Panc1 (cell line): ENCODE results near the gene PVRIG. TPM values are rescaled to one million over a fixed set of nuclear protein-coding genes. Genes with fewer than 3 reads are reported as not detected.
"Not testable (repeated sequence)": the region's sequence is repeated elsewhere in the genome, so short reads cannot be mapped to it uniquely, and the experiment has no call there.

Experiments used
- ATAC-seq: fragments of 200-7000 bp; cut with Tn5 transposase; 2 replicates; pipeline ENCODE4 v1.9.1; 2020; ENCODE audit warnings: mild to moderate bottlenecking, moderate library complexity
- BruUV-seq: library from RNA; stranded (reverse); fragments of 400-500 nt; replicated peaks from 2 replicates; lab custom pipeline; 2021; lab: Mats Ljungman, UMichigan
- CTCF ChIA-PET: fragments of 300-600 bp; sonication (Branson Sonifier 250); formaldehyde crosslinking; loops from one replicate; lab custom pipeline; 2022; ENCODE audit warnings: antibody characterized with exemption; lab: Charles Lee
- POLR2A ChIA-PET: fragments of 300-600 bp; sonication (Branson Sonifier 250); formaldehyde crosslinking; loops from one replicate; lab custom pipeline; 2022; ENCODE audit warnings: antibody characterized with exemption; lab: Charles Lee
- DNase-seq: peaks from one replicate; pipeline ENCODE4 v3.0.0-alpha.2; 2010; ENCODE audit warnings: low read depth, low spot score
- H3K27ac ChIP-seq: 2 replicates; pipeline ENCODE4 v1.5.1; 2011; ENCODE audit warnings: mild to moderate bottlenecking, low read length, inconsistent platforms
- H3K27me3 ChIP-seq: fragments of 200-500 bp; sonication (Bioruptor generic); 2 replicates; pipeline ENCODE4 v1.6.0; 2014; ENCODE audit warnings: low read length, inconsistent platforms; ENCODE audit not compliant: control insufficient read depth, insufficient read depth
- H3K36me3 ChIP-seq: fragments of 200-500 bp; sonication (Bioruptor generic); 2 replicates; pipeline ENCODE4 v1.5.1; 2014; ENCODE audit warnings: inconsistent platforms, mild to moderate bottlenecking, low read length, moderate library complexity; ENCODE audit not compliant: control insufficient read depth, insufficient read depth
- H3K4me1 ChIP-seq: 2 replicates; pipeline ENCODE4 v1.5.1; 2011; ENCODE audit warnings: inconsistent platforms, mild to moderate bottlenecking, low read length, moderate library complexity; ENCODE audit not compliant: control insufficient read depth, insufficient read depth
- H3K4me3 ChIP-seq, 2 experiments: 2 replicates each; pipeline ENCODE4 v1.5.1; 2011 to 2012; ENCODE audit warnings: low read depth in 2 of 2, low read length in 2 of 2, mild to moderate bottlenecking in 2 of 2, inconsistent platforms in 1 of 2, moderate library complexity in 1 of 2
- H3K9me3 ChIP-seq: fragments of 200-500 bp; sonication (Bioruptor generic); 2 replicates; pipeline ENCODE4 v1.5.1; 2014; ENCODE audit warnings: low read depth, mild to moderate bottlenecking, inconsistent platforms, low read length, moderate library complexity; ENCODE audit not compliant: control insufficient read depth, insufficient read depth
- CTCF ChIP-seq: fragments of 450-650 bp; IDR thresholded peaks from 2 replicates; pipeline ENCODE4 v1.5.1; 2017; ENCODE audit warnings: mild to moderate bottlenecking
- POLR2AphosphoS5 ChIP-seq: IDR thresholded peaks from 2 replicates; pipeline ENCODE4 v1.6.1; 2012; ENCODE audit warnings: mild to moderate bottlenecking, low read depth, low read length, moderate library complexity
- SIN3A ChIP-seq: IDR thresholded peaks from 2 replicates; pipeline ENCODE4 v1.6.1; 2012; ENCODE audit warnings: low read depth, mild to moderate bottlenecking, low read length, moderate library complexity, borderline replicate concordance; ENCODE audit not compliant: insufficient read depth
- TCF7L2 ChIP-seq: IDR thresholded peaks from 2 replicates; pipeline ENCODE4 v1.6.1; 2011; ENCODE audit warnings: mild to moderate bottlenecking, low read depth, low read length, inconsistent platforms
- in situ Hi-C: cut with HindIII; loops from 2 replicates; pipeline ENCODE4 v1.10.0; 2016; ENCODE audit warnings: low sequenced_read_pairs, low pct_unique_long_range_greater_than_20kb
- intact Hi-C: fragments of 100-400 bp; cut with micrococcal nuclease; formaldehyde crosslinking; loops from one replicate; pipeline ENCODE4 v1.10.0; 2022; ENCODE audit not compliant: unreplicated experiment
- total RNA-seq: library from RNA; stranded (reverse); gene quantifications from one replicate; pipeline ENCODE4 v1.2.1, GENCODE V29; 2021; ENCODE audit not compliant: unreplicated experiment
- TF ChIP-seq, protein P1 (sequence below), 2 experiments: IDR thresholded peaks; 2 replicates each; pipeline ENCODE4 v1.6.1; 2011 to 2012; ENCODE audit warnings: low read depth in 2 of 2, control low read depth in 1 of 2, low read length in 1 of 2, mild to moderate bottlenecking in 1 of 2, moderate library complexity in 1 of 2; ENCODE audit not compliant: insufficient read depth in 1 of 2

The PVRIG gene
- total RNA-seq, 1 experiment from 2014 or later: not detected

DNA sequence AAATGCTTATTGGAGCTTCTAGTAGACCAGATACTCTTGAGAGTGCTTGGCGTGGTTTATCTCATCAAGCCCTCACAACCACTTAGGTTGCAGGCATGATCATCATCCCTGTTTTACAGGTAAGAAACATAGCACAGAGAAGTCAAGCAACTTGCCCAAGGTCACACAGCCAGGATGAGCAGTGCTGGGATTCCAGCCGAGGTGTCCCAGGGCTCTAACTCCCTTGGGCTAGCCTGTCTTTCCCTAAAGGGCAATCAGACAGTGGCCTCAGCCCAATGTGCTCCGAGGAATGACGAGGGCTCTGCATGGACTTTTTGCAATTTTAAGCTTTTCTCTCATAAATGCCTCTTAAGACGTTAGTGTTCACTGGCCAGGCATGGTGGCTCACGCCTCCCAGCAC lies 47.9 kb downstream of the PVRIG start:
- Histone ChIP-seq H3K9me3 (no peaks in the 10 kb centered on the region), H3K36me3 (no peaks in the 10 kb centered on the region), H3K27ac (no peak overlapping the region), H3K27me3 (no peaks in the 10 kb centered on the region), H3K4me1 (peaks cover 11% of the 10 kb centered on the region), H3K4me3 (no peak overlapping the region)
- intact Hi-C loops (no loop called here), in situ Hi-C loops (no loop called here)
- DNase-seq (no peak), ATAC-seq (no peak)
- no peak for TF ChIP-seq CTCF
- TF ChIP-seq SIN3A: no peak
- TF ChIP-seq POLR2AphosphoS5: no peak
- TF ChIP-seq TCF7L2: no peak
- TF ChIP-seq, protein P1, sequence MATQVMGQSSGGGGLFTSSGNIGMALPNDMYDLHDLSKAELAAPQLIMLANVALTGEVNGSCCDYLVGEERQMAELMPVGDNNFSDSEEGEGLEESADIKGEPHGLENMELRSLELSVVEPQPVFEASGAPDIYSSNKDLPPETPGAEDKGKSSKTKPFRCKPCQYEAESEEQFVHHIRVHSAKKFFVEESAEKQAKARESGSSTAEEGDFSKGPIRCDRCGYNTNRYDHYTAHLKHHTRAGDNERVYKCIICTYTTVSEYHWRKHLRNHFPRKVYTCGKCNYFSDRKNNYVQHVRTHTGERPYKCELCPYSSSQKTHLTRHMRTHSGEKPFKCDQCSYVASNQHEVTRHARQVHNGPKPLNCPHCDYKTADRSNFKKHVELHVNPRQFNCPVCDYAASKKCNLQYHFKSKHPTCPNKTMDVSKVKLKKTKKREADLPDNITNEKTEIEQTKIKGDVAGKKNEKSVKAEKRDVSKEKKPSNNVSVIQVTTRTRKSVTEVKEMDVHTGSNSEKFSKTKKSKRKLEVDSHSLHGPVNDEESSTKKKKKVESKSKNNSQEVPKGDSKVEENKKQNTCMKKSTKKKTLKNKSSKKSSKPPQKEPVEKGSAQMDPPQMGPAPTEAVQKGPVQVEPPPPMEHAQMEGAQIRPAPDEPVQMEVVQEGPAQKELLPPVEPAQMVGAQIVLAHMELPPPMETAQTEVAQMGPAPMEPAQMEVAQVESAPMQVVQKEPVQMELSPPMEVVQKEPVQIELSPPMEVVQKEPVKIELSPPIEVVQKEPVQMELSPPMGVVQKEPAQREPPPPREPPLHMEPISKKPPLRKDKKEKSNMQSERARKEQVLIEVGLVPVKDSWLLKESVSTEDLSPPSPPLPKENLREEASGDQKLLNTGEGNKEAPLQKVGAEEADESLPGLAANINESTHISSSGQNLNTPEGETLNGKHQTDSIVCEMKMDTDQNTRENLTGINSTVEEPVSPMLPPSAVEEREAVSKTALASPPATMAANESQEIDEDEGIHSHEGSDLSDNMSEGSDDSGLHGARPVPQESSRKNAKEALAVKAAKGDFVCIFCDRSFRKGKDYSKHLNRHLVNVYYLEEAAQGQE (IDR thresholded peaks at IDR 0.05; ENCODE audit: insufficient read depth in 1 of 2, low read depth in 2 of 2, low read length in 1 of 2): no peak
- CTCF ChIA-PET: no interaction called here
- POLR2A ChIA-PET: no interaction called here
- no TSS peak for BruUV-seq

- H3K36me3 ChIP-seq, ATAC-seq, in situ Hi-C loops, H3K27me3 ChIP-seq, BruUV-seq, DNase-seq, intact Hi-C loops, H3K9me3 ChIP-seq, H3K27ac ChIP-seq, H3K4me3 ChIP-seq: not testable (repeated sequence)
- ChIA-PET CTCF (interaction anchor here (0.5 kb wide), 2 partner anchors 24 to 764 kb away, joined by 4 read pairs; partner anchors contain the start of gene ZKSCAN5), POLR2A (interaction anchor here (0.6 kb wide), 1 partner anchor 135 kb away, joined by 8 read pairs; no protein-coding TSS in a partner anchor)
- peaks cover 11% of the 10 kb centered on the region for H3K4me1 ChIP-seq
Measured at GRCh38 chr7:100268882-100269281, 49.1 kb downstream of the PVRIG start.

DNA sequence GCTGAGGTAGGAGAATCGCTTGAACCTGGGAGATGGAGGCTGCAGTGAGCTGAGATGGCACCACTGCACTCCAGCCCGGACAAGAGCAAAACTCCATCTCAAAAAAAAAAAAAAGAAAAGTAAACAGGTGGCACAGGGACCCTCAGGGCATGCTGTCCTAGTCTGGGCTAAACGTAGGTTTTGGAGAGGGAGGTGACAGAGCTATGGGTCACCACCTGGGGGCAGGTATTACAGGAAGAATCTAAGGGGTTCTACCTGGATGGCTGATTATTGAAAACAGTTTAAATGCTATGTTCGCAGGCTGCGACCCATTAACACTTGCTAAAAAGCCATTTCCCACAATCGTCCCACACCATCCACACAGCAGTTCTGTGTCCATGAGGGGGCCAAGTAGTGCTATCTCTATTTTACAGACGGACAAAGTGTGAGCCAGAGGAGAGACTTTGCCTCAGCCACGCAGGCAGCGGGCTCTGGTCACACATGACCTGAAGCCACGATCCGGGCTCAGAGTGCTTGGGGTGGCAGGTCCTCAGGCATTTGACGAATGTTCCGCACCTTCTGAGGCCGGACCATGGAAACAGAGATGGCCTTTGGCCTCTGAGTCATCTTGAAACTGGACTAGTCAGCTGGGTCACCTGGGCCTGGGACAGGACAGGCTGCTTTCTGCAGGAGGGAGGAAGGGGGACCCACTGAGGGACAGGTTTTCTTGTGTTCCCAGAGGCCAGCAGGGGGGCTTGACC lies 49.7 kb downstream of the PVRIG start:
- intact Hi-C loops, H3K27me3 ChIP-seq, DNase-seq, BruUV-seq, in situ Hi-C loops, H3K4me3 ChIP-seq, H3K36me3 ChIP-seq, H3K9me3 ChIP-seq: not testable (repeated sequence)
- Histone ChIP-seq H3K27ac (peak overlapping the region; percentile 36), H3K4me1 (peaks cover 11% of the 10 kb centered on the region)
- POLR2A ChIA-PET: interaction anchor here (0.6 kb wide), 1 partner anchor 136 kb away, joined by 8 read pairs; no protein-coding TSS in a partner anchor
- peak; percentile 39 for ATAC-seq
- CTCF ChIA-PET: interaction anchor here (0.5 to 0.7 kb wide), 2 partner anchors 24 to 136 kb away, joined by 4 read pairs; no protein-coding TSS in a partner anchor

DNA sequence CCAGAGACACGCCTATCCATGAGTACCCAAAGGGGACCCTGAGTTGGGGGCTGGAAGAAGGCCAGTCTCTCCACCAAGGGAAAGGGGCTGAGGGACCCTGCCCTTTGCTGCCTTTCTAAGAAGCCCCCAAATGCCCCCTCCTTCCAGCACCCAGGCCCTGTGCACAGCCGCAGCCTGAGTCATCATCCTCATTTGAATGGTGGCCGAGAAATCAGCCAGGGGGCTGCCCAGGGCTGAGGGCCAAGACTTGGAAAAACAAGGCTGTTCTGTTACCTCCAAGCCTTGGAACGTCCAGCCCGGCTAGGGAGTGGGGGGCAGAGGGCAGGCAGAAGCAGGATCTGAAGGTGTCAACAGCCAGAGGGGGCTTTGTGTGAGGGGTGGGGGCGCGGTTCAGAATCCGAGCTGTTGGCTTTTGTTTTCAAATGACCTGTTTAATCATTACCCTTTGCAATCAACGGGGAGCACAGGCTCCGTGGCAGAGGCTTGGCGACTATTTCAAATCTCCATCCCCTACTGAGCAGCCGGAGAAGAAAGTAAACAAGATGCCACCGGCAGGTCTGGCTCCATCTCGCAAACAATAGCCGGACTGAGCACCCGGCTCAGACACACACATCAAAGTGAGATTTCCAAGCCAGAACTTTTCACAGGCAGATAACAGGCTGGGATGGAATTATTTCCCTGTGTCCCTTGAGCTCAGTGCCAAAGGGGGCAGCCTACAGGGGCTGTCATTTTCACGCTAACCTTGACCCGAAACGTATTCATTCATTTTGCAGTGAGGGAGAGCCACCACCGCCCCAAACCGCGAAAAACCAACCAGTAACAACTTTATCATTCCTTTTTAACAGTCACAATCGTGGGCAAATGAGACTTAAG lies 50.5 kb downstream of the PVRIG start:
- intact Hi-C loops, POLR2A ChIA-PET, DNase-seq, in situ Hi-C loops, H3K27me3 ChIP-seq, H3K9me3 ChIP-seq, H3K36me3 ChIP-seq: not testable (repeated sequence)
- H3K4me3 ChIP-seq: peak overlapping the region; percentile 52 to 56
- peak overlapping the region; percentile 36; the same call in 1 of the 2 replicates for H3K27ac ChIP-seq
- H3K4me1 ChIP-seq: peaks cover 11% of the 10 kb centered on the region
- CTCF ChIA-PET: interaction anchor here (0.6 kb wide), 1 partner anchor 39 kb away, joined by 4 read pairs; no protein-coding TSS in a partner anchor
- BruUV-seq: TSS peak; percentile 68
- ATAC-seq: peak; percentile 35
